ENCODE measurements around the gene RAB3B. TPM values are rescaled to one million over a fixed set of nuclear protein-coding genes. Genes with fewer than 3 reads are reported as not detected.

RAB3B gene
- polyA plus RNA-seq, 3 donors: under 0.01 to 0.56 (median 0.03) TPM

GRCh38 chr1:51859333-51859732, 131.2 kb downstream of the RAB3B start:
- no peak overlapping the region for H3K27ac ChIP-seq (ENCODE audit: low read depth, low read length)
- 89 to 98% (median 94%) methylated on average over 2 of the region's 2 CpGs for WGBS, 3 donors

DNA sequence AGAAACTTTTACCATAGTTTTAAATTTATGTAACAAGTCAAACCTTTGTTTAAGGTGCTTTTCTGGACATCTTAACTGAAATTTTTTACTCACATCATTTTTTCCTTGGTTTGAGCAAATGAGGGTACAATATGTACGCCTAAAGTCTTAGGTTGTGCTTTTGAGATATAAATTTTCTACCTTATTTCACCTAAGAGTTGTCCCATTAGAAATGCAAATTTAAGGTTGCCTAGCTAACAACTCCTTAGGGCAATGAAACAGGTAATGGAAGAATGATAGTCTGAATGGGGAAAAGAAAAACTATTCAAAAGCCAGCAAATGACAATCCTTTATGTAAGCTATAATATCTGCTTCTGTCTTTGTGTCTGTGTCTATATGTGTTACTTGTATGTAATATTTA, 131.6 kb downstream of the RAB3B start:
- WGBS, 3 donors: 60 to 97% (median 90%) methylated on average over 1 of the region's 1 CpG

More for the DNA sequence above, 131.6 kb downstream of the RAB3B start:
- H3K27ac ChIP-seq (ENCODE audit: low read depth, low read length): no peak overlapping the region

Other genes starting within 250 kb of the RAB3B start
- gene NRDC, start 112.0 kb downstream of the RAB3B start, polyA plus RNA-seq: 10 to 100 TPM; 51.4 to 82.0 (median 70.0) TPM
- gene KTI12, start 43.1 kb upstream of the RAB3B start, polyA plus RNA-seq: 10 to 100 TPM in 1 of 3 donors, 1 to 10 TPM in 2; 3.8 to 13.7 (median 4.8) TPM
- 10 to 100 TPM; 23.4 to 27.6 (median 25.6) TPM for gene TXNDC12, start 64.5 kb upstream of the RAB3B start, polyA plus RNA-seq
- 10 to 100 TPM; 26.2 to 57.7 (median 44.6) TPM for gene BTF3L4, start 65.6 kb upstream of the RAB3B start, polyA plus RNA-seq
- gene ZFYVE9, start 151.4 kb upstream of the RAB3B start, polyA plus RNA-seq: 10 to 100 TPM in 2 of 3 donors, 1 to 10 TPM in 1; 7.4 to 13.4 (median 10.1) TPM

Measured in adipose tissue (tissue), 3 donors.